MM.1S (cell line): ENCODE results near the gene BRS3.

ENCODE experiments used
- EZH2 ChIP-seq: fragments of 300-600 bp; sonication (generic); optimal IDR thresholded peaks from 2 replicates; pipeline ENCODE3; 2017; ENCODE audit warnings: low read depth, mild to moderate bottlenecking, antibody characterized with exemption, low read length, mixed read lengths
- TF ChIP-seq, protein P1 (sequence below): fragments of 300-600 bp; sonication (generic); IDR thresholded peaks from 2 replicates; pipeline ENCODE4 v1.5.1; 2016; ENCODE audit warnings: antibody characterized with exemption, low read length, mixed read lengths

GRCh38 chrX:136497556-136498052 lies 9.9 kb downstream of the BRS3 start, which contains the start of gene HTATSF1:
- TF ChIP-seq, protein P1, sequence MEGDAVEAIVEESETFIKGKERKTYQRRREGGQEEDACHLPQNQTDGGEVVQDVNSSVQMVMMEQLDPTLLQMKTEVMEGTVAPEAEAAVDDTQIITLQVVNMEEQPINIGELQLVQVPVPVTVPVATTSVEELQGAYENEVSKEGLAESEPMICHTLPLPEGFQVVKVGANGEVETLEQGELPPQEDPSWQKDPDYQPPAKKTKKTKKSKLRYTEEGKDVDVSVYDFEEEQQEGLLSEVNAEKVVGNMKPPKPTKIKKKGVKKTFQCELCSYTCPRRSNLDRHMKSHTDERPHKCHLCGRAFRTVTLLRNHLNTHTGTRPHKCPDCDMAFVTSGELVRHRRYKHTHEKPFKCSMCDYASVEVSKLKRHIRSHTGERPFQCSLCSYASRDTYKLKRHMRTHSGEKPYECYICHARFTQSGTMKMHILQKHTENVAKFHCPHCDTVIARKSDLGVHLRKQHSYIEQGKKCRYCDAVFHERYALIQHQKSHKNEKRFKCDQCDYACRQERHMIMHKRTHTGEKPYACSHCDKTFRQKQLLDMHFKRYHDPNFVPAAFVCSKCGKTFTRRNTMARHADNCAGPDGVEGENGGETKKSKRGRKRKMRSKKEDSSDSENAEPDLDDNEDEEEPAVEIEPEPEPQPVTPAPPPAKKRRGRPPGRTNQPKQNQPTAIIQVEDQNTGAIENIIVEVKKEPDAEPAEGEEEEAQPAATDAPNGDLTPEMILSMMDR, result no peak
- no peak for TF ChIP-seq EZH2
